DMS53 (cell line): ENCODE data around the gene MZT1.

ENCODE experiments used
- DNase-seq: peaks from one replicate; lab custom pipeline; 2025; lab: John Stamatoyannopoulos, UW

MZT1 gene

GRCh38 chr13:72680353-72680752 is 47.1 kb downstream of the MZT1 start:
- DNase-seq, result no peak

- DNase-seq, result no peak
These were observed 49.1 kb downstream of the MZT1 start for GRCh38 chr13:72678312-72678711.

- DNase-seq, result no peak
These were observed 50.0 kb downstream of the MZT1 start for GRCh38 chr13:72677431-72677830.

- no peak for DNase-seq
These were observed 61.0 kb downstream of the MZT1 start for GRCh38 chr13:72666391-72666790.

GRCh38 chr13:72662548-72662947 is 64.9 kb downstream of the MZT1 start:
- no peak for DNase-seq
